SK-N-SH treated with all-trans-retinoic acid at 6 μM for 48 hours (cell line): ENCODE results near the gene ABLIM1.

ENCODE experiments used
- ARNTL ChIP-seq: fragments of 450-650 bp; formaldehyde crosslinking; IDR thresholded peaks from 2 replicates; pipeline ENCODE4 v1.5.0; 2020; ENCODE audit warnings: low read depth, mild to moderate bottlenecking, moderate library complexity, borderline replicate concordance
- CSDC2 ChIP-seq: fragments of 250-450 bp; sonication (Bioruptor Pico); IDR thresholded peaks from 2 replicates; pipeline ENCODE4 v1.5.0; 2020; ENCODE audit warnings: mild to moderate bottlenecking, moderate library complexity
- CSRNP3 ChIP-seq: fragments of 250-450 bp; sonication (Bioruptor Pico); IDR thresholded peaks from 2 replicates; pipeline ENCODE4 v1.5.1; 2021; ENCODE audit warnings: mild to moderate bottlenecking, moderate library complexity
- ESRRG ChIP-seq: fragments of 250-450 bp; sonication (Bioruptor Pico); IDR thresholded peaks from 2 replicates; pipeline ENCODE4 v1.6.1; 2021; ENCODE audit warnings: mild to moderate bottlenecking
- PATZ1 ChIP-seq: fragments of 250-450 bp; sonication (Bioruptor Pico); IDR thresholded peaks from 2 replicates; pipeline ENCODE4 v1.8.0; 2020; ENCODE audit warnings: mild to moderate bottlenecking, moderate library complexity, borderline replicate concordance
- POU6F1 ChIP-seq: fragments of 250-450 bp; sonication (Bioruptor Pico); IDR thresholded peaks from 2 replicates; pipeline ENCODE4 v1.8.0; 2021; ENCODE audit warnings: low read depth, mild to moderate bottlenecking, moderate library complexity, borderline replicate concordance
- PPARA ChIP-seq: fragments of 250-450 bp; sonication (Bioruptor Pico); IDR thresholded peaks from 2 replicates; pipeline ENCODE4 v1.5.0; 2020; ENCODE audit warnings: mild to moderate bottlenecking, borderline replicate concordance
- TCF4 ChIP-seq: fragments of 250-450 bp; sonication (Bioruptor Pico); IDR thresholded peaks from 2 replicates; pipeline ENCODE4 v1.8.0; 2021; ENCODE audit warnings: mild to moderate bottlenecking, moderate library complexity, borderline replicate concordance
- ZC3H10 ChIP-seq: fragments of 250-450 bp; sonication (Bioruptor Pico); IDR thresholded peaks from 2 replicates; pipeline ENCODE4 v1.5.1; 2021; ENCODE audit warnings: mild to moderate bottlenecking, moderate library complexity
- ZFP3 ChIP-seq: fragments of 250-450 bp; sonication (Bioruptor Pico); IDR thresholded peaks from 2 replicates; pipeline ENCODE4 v1.5.0; 2020; ENCODE audit warnings: mild to moderate bottlenecking, moderate library complexity
- ZFP30 ChIP-seq: fragments of 450-650 bp; formaldehyde crosslinking; IDR thresholded peaks from 2 replicates; pipeline ENCODE4 v1.5.0; 2022; ENCODE audit warnings: mild to moderate bottlenecking, moderate library complexity

- TF ChIP-seq CSRNP3 (CRISPR knock-in tag) (no peak), PATZ1 (CRISPR knock-in tag) (no peak), ZC3H10 (CRISPR knock-in tag) (no peak), CSDC2 (CRISPR knock-in tag) (no peak), PPARA (CRISPR knock-in tag) (no peak), ZFP3 (CRISPR knock-in tag) (no peak), ZFP30 (no peak), POU6F1 (CRISPR knock-in tag) (no peak), TCF4 (CRISPR knock-in tag) (no peak), ESRRG (CRISPR knock-in tag) (no peak), ARNTL (CRISPR knock-in tag) (no peak)
Measured at GRCh38 chr10:114492351-114493037, 165.6 kb downstream of the ABLIM1 start.
